Suppressor macrophage treated with lipopolysaccharide for 4 hours (primary cell): ENCODE data around the gene RASSF5.

Experiments used
- DNase-seq: peaks from one replicate; pipeline ENCODE4 v3.0.0-alpha.2; 2020

RASSF5 gene

GRCh38 chr1:206518206-206518605, 10.9 kb downstream of the RASSF5 start:
- DNase-seq: no peak

DNA sequence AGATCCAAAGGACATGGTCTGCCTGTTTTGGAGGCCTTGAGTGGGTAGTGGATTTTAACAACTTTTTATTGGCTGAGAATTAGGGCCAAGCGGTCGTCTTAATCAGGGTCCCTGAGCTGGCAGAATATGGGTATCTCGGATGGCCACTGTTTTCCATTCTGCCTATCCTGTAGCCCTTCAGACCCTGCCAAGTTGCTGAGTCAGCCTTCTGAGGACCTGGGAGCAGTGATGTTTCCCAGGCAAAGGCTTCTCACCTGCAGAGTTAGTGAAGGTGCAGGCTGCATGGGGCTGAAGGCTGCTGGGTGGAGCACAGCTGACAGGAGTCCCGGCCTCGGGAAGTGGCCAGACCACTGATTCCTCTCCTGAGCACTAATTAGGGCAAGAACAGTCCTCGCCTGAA, 11.4 kb downstream of the RASSF5 start:
- DNase-seq: no peak

DNA sequence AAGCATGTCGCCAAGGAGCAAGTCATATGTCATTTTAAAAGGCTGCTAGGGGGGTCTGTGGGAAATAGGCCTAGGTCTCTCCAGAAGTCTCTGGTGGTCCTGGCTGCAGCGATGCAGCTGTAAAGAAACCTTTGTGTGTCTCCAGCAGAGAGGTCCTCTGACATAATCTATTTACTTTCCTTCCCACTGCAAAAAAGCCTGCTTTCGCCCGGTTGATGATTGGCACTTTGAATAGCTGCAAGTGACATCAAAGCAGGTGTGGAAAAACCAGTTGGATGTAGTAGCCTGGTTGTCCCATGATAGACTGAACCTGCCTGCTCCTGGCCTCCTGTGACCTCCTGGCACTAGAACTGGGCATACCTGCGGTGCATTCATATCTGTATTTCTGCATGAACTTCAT, 13.8 kb downstream of the RASSF5 start:
- DNase-seq: no peak

DNA sequence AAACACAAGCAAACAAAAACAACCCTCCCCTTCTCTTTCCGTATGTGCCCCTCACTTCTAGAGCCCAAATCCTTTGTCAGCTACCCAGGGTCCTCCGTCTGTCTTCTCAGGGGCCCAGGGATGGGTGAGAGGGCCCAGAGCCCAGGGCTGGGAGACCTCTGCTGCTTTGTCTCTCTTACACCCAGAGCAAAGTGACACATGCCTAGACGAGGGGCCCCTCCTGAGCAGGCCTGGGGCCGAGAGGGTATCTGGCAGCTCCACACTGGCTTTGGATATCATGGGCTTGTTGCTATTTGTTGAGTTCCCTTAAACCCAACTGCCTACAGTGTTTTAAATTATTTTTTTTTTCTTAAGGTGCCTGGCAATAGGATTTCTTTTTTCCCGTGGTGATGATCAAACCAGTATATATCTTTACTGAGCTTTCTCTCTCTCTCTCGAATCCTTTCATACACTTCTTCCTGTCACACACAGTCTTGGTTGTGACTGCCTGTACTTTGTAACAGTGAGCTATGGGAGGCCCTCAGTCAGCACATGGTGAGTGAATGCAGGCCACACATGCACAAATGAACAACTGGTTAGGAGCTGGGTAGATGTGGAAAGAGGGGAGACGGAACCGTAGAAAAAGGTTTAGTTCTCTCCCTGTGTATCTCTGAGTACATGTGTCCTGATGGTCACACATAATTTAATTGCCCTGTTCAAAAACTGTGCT, 14.5 kb downstream of the RASSF5 start:
- DNase-seq: no peak

DNA sequence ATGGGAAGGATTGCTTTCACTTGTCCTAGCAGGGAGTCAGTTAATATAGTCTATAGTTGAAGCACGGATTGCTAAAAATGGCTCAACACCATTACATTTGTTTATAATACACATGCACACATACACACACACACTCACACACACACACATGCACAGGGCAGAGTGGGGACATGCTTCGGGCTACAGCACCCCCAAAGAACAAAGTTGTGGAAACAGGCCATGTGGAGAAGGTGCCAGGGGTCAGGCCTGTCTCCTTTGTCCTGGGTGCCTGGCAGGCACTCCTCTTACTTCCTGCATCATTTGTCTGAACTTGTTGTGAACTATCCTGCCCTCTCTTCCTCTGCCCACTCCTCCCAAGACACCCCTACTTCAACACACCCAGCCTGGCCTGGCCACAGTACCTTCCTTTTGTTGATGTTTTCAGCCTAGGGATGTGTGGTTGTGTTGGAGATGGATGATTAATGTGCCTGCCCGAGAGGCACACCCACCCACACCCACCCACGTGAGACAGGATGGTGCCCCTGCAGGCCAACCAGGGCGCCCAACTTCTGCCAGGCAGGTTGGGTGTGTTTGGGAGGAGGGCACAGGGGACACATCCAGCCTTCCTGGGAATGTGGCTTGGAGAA, 17.5 kb downstream of the RASSF5 start:
- DNase-seq: no peak

GRCh38 chr1:206526064-206526911, 19.0 kb downstream of the RASSF5 start:
- no peak for DNase-seq

DNA sequence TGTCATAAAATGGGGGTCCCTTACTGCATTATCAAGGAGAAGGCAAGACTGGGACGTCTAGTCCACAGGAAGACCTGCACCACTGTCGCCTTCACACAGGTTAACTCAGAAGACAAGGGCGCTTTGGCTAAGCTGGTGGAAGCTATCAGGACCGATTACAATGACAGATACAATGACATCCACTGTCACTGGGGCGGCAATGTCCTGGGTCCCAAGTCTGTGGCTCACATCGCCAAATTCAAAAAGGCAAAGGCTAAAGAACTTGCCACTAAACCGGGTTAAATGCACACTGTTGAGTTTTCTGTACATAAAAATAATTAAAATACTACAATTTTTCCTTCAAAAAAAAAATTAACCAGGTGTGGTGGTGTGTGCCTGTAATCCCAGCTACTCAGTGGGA, 22.1 kb downstream of the RASSF5 start:
- DNase-seq: no peak

DNA sequence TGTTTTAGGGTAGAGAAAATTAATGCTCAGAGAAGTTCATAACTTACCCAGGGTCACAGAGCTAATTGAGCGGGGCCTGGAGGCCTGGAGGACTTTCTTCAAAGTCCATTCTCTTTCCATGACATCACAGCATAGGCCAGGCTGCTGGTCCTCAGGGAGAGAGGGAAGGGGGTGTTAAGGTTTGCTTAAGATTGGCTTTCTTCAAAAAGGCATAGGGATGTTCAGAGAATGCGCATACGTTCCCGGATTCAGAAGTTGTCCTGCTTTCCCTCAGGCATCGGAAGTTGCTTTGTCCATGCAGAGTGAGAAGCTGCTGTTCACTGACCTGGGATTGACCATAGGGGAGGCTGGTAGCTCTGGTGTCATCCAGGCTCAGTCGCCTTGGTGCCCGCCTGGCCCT, 25.0 kb downstream of the RASSF5 start:
- DNase-seq: no peak

DNA sequence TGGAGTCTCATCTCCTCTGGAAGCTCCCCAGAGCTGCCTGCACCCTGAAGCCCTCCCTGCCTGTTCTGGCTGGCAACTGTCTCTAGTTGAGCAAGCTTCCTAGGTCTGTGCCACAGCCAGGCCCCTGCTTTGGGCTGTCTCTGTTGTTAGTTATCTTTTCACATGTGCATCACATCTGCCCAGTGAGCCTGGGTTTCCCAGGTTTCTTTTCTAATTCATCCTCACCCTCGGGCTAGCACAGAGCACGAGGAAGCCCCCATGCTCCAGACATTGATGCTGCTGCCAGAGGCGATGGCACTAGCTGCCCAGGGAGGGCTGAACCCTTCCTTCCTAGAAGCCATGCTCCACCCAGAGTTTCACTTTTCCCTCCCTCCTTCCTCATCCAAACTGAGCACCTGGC, 27.2 kb downstream of the RASSF5 start:
- no peak for DNase-seq

DNA sequence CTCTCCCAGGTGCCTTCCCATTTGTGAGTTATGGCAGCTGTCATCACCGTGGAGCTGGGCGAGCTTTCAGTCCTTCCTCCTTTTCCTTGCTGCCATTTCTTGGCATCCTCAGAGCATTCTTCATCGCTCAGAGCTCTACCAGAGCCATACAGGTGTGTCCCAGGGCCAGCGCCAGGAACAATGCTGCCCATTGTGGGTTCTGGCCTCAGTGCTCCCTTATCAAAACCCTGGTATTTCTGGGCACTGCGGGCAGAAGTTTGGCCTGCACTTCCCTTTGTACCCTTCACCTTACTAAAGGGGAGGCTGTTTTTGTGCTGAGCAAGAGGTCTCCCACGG, 28.5 kb downstream of the RASSF5 start:
- no peak for DNase-seq

DNA sequence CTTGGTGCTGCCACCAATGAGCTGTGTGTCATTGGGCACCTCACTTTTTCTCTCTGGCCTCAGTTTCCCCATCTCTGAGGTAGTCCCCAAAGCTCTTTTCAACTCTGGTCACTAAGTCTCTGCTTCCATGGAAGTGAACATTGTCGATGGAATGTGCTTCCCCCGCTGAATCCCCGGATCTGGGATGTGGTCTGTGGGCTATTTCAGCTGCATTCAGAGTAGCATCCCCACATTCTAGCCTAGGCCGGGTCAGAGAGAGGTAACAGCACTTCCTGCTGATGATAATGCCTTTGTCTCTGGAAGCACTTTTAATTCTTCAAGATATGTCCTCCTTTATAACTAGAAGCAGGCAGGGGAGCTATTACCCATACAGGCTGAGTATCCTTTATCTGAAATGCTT, 29.8 kb downstream of the RASSF5 start:
- DNase-seq: no peak

GRCh38 chr1:206538086-206538770, 30.9 kb downstream of the RASSF5 start:
- no peak for DNase-seq

DNA sequence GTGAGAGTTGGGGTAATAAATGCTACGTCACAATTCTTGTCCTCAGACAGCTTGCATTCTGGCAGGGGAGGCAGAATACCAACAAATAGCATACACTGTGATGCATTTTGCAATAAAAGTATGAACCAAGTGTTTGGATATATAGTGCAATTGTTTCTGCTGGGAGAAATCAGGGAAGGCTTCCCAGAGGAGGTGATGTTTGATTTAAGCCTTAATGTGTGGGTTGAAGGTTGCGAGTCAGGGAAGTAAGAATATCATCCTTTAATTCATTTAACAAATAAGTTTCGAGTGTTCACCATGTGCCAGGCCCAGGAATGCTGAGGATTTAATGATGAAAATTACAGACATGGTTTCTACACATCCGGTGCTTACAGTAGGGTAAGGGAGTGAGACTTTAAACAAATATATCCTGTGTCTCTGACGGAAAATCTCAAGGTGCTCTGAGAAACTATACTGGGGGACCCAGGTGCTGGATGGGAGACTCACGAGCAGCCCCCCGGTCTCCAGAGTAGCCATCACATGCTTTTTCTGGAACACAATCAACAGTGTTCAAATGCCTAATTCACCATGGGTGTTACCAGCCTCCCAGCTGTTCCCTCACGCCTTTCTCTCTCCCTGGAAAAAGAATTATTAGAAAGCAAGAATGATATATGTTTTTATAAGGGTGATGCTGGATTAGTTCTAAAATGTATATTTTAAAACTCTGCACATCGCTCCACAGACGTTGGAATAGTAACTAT, 31.7 kb downstream of the RASSF5 start:
- DNase-seq: no peak

DNA sequence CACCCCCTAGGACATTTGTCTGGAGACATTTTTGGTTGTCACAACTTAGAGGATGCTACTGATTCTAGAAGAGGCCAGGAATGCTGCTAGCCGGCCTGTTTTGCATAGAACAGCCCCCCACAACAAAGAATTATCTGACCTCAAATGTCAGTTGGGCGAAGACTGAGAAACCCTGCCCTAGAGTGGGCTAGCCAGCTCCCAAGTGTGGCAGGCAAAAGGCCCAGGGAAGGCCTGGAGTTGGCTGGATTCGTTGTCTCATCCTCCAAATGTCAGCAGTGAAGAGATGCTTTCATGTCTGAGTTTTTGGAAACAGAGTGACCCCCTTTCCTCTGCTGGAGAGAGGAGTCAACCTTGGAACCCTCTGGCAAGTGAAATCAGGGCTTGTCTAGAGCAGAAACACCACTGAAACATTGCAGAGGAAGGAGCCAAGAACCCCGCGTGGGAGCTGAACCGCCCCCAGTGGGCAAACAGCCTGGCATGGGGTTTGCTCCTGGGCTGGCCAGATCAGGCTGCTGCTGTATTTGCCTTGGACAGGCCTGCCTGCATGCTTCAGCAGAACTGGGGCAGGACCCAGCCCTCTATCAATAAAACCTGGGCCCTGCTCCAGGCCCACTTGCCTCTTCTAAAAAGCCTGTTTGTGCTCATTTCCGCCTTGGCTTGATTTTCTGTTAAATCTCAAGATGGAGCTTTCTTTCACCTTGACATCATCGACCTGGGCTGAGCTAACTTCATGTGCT, 32.9 kb downstream of the RASSF5 start:
- DNase-seq: no peak

DNA sequence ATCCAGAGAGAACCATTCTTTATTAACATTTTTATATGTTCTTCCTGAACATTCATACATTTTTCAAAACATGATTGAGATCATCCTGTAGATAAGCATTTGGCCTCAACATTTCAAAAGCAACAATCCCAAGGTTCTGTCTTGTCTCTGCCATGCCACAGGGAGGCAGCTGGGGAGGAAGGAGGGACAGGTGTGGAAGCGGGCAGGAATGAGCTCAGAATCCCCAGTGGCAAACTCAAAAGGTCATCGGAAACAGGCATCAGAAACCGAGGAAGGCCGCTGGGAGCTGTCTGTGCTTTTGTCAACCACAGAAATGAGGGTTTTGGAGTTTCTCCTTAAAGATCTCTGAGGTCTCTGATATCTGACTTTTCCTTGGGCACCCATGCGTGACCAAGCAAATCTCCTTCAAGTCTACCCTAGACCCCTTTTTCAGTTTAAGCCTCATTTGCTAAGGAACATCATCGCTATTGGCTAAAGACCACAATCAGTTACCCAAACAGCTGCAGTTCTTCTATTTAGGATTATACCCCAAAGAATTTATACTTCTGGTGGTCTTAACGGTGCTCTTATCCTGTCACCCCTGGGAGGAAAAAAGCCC, 34.0 kb downstream of the RASSF5 start:
- no peak for DNase-seq

GRCh38 chr1:206544562-206545257, 37.4 kb downstream of the RASSF5 start:
- DNase-seq: peak; percentile 66

DNA sequence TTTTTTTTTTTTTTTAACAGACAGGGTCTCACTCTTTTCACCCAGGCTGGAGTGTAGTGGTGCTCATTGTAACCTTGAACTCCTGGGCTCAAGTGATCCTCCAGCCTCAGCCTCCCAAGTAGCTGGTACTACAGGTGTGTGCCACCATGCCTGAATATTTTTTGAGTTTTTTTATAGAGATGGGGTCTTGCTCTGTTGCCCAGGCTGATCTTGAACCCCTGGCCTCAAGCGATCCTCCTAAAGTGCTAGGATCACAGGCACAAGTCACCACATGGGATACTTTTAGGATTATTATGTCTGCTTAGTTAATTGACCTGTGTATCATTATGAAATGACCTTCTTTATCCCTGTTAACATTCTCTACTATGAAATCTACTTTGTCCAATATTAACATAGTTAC, 38.0 kb downstream of the RASSF5 start:
- DNase-seq: no peak

- DNase-seq: no peak
These were observed 39.8 kb downstream of the RASSF5 start for GRCh38 chr1:206547104-206547503.

GRCh38 chr1:206550446-206550845, 43.1 kb downstream of the RASSF5 start:
- no peak for DNase-seq

GRCh38 chr1:206551296-206551985, 44.1 kb downstream of the RASSF5 start:
- no peak for DNase-seq

DNA sequence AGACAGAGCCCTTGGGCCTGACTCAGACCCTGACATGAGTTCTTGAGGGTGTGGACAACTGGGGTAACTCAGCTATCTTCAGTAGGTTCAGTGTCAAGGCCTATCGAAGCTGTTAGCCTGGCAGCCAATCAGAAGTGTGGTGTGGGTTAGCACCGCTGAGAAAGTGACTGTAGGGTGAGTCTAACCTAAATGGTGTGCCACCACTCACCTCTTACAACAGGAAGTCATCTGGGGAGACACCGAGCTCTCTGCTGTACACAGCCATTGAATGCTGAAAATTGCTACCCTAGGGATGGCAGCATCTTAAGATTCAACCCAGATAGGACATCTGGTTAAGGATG, 44.6 kb downstream of the RASSF5 start:
- no peak for DNase-seq
